DMS153 treated with DMSO at 0.1 percent for 48 hours (cell line): Measurements from ENCODE around the gene RLN3.
"Not testable (repeated sequence)": the region's sequence is repeated elsewhere in the genome, so short reads cannot be mapped to it uniquely, and the experiment has no call there.

Source experiments
- DNase-seq: peaks from one replicate; lab custom pipeline; 2025; ENCODE audit not compliant: unreplicated experiment; lab: John Stamatoyannopoulos, UW

RLN3 gene

DNA sequence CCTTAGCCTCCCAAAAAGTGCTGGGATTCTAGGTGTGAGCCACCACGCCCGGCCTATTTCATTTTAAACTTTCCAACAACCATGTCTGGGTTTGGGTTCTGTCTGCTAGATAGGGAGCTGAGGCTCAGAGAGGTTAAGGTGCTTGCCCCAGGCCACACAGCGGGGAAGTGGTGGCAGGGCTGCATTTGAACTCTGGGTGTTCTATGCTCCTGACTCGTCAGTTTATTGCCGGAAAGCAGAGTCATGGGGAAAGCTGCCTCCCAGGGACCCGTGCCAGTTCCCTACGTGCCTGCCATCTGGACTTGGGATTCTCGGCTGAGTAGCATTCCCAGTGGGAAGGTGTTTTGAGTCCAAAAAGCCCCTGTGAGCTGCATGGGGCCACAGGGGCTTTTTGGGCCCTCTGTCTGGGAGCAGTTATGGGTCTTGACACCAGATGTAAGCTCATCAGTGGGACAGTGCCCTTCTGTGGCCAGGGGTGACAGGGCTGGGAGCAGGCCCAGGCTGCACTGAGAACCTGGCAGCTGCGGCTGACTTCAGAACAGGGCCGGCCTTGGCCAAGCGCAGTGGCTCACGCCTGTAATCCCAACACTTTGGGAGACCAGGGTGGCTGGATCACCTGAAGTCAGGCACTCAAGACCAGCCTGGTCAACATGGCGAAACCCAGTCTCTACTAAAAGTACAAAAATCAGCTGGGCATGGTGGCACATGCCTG is 32.8 kb upstream of the RLN3 start:
- DNase-seq, result no peak

DNA sequence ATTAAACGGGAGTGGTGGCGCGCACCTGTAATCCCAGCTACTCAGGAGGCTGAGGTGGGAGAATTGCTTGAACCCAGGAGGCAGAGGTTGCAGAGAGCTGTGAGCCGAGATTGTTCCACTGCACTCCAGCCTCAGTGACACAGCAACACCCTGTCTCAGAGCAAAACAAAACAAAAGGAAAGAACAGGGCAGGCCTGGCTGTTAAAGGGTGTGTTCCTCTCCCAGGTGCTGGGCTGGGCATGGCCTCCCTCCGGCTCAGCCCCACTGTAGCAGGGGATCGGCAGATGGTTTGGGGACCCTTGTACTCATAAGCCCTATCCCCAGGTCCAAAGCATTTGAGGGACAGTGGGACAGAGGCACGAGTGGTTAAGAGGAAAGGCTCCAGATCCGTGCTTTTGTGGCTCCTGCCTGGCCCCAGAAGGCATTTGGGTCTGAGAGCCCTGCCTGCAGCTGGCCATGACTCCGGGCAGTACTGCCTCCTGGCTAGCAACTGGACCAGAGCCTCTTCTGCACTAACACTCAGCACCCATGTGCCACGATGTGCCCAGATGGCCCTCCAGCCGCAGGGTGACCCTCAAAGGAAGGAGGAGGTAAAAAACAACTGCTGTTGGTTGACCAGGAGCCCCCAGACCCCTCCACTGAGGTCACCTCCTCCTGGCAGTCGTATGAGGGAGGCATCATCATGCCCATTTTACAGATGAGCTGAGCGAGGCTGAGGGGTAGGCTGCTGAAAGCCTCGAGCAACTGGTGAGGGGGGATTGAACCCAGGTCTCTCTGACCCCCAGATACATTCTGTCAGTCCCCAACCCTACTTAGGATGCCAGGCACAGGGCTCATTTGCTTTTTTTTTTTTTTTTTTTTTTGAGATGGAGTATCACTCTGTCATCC is 31.8 kb upstream of the RLN3 start:
- no peak for DNase-seq

GRCh38 chr19:13996928-13997630 is 30.9 kb upstream of the RLN3 start:
- no peak for DNase-seq

GRCh38 chr19:13997631-13997962 is 30.4 kb upstream of the RLN3 start:
- DNase-seq, result no peak

- DNase-seq, result no peak
Measured at GRCh38 chr19:13998426-13998825, 29.5 kb upstream of the RLN3 start.

GRCh38 chr19:13999085-13999484 is 28.9 kb upstream of the RLN3 start:
- no peak for DNase-seq

- DNase-seq, result no peak
Measured at GRCh38 chr19:14000691-14001375, 27.1 kb upstream of the RLN3 start.

- DNase-seq, result peak; percentile 7
Measured at GRCh38 chr19:14002571-14003250, 25.2 kb upstream of the RLN3 start.

DNA sequence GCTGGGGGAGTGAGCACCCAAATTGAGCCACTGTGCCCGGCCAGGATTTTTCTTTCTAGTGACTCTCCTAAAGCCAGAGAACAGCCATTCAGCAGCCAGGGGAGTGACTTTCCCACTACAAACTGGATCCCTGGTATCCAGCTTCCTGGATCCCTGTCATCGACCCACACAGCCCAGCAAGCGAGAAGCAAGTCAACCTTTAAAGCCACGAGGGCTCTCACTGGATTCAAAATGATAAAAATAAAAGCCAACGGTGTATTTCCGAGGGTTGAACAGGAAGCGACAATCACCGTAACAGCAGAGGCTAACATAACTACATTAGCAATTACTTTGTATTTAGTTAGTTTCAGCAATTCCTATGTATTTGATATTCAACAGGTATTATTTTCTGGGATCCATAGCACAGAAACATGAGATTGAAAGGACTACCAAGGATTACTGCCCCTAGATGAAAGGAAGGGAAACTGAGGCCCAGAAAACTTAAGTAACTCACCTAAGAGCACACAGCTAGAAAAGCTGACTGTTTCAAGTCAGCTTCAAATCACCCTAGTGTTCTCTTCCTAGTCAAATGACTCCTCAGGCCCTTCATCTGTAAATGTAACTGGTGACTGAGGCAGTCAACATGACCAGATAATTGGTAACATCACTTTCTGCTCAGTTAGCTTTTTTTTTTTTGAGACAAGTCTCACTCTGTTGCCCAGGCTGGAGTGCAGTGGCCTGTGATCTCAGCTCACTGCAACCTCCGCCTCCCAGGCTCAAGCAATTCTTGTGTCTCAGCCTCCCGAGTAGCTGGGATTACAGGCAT is 24.5 kb upstream of the RLN3 start:
- DNase-seq, result no peak

DNA sequence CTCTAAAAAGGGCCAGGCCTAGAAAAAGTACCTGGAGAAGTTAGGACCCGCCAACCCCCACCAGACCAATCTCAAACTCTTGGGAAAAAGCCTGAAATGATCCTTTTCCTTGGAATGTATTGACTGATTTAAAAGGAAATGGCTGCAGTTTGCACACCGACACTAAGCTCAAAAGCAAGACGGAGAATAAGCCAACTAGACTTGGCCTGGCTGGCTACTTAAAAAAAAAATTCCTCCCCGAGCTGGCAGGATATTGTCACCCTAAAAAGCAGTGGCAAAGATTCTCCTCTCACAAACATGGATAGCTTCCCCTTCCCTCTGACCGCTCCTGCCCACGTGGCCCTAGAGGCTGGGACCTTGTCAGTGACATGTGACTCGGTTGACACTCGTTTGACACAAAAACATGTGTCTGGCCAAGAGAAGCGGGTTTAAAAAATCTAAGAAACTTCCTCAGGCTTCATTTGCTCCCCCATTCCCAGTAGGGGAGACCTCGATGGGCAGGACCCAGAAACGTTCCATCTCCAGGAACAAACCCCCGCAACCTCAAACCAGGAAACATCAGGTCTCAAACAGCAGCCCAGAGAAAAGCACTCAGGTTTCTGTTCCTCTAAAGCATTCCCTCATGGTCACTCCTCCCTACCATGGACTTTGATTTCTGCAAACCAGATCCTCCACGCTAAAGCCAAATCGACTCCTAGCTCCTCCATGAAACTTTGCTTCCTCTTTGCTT is 23.2 kb upstream of the RLN3 start:
- DNase-seq, result no peak

- peak; percentile 37 for DNase-seq
Measured at GRCh38 chr19:14005349-14006084, 22.4 kb upstream of the RLN3 start.

GRCh38 chr19:14006085-14006765 is 21.7 kb upstream of the RLN3 start, which contains the start of gene RFX1:
Gene RFX1, minus strand, starts transcription at chr19:14006320. Its CDS starts 12,477 bp downstream, at chr19:13993843.
- peak; percentile 99 for DNase-seq

GRCh38 chr19:14006766-14007562 is 21.0 kb upstream of the RLN3 start:
- peak; percentile 97 for DNase-seq

DNA sequence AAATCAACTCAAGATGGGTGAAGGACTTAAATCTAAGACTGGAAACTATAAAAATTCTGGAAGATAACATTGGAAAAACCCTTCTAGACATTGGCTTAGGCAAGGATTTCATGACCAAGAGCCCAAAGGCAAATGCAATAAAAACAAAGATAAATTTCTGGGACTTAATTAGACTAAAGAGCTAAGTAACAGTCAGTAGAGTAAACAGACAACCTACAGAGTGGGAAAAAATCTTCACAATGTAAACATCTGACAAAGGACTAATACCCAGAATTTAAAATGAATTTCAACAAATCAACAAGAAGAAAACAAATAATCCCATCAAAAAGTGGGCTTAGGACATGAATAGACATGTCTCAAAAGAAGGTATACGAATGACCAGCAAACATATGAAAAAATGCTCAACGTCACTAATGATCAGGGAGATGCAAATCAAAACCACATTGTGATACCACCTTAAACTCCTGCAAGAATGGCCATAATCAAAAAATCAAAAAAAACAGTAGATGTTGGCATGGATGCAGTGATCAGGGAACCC is 15.5 kb upstream of the RLN3 start:
- DNase-seq, result no peak

GRCh38 chr19:14015524-14016035 is 12.4 kb upstream of the RLN3 start:
- no peak for DNase-seq

DNA sequence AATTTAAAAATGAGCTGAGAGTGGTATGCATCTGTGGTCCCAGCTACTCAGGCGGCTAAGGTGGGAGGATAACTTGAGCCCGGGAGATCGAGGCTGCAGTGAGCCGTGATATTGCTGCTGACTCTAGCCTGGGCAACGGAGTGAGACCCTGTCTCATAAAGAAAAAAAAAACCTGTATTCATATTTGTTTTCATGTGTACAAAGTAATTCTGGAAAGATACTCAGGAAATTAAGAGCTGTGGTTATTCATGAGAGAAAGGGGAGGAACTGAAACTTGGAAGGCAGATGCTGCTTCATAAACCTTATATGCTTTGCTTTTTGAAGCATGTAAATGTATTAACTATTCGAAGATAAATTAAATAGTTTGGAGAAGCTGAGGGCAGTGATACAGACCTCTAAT is 8.8 kb upstream of the RLN3 start:
- DNase-seq, result no peak

DNA sequence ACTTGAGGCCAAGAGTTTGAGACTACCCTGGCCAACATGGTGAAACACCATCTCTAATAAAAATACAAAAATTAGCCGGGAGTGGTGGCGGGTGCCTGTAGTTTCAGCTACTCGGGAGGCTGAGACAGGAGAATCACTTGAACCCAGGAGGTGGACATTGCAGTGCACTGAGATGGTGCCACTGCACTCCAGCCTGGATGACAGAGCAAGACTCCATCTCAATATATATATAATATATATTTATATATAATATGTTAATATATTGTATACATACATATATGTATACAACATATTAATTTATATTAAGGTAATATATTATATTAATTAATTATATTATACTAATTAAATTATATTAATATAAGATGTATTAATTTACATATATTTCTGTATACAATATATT is 8.2 kb upstream of the RLN3 start:
- DNase-seq, result not testable (repeated sequence)
